Measurements from ENCODE around the gene MEF2D.

MEF2D gene

GRCh38 chr1:156478250-156478627 lies 22.3 kb downstream of the MEF2D start:
- Histone ChIP-seq H3K4me3 (ENCODE audit: low read depth, low read length) (no peak overlapping the region), H3K27me3 (ENCODE audit: insufficient read depth, low read depth, severe bottlenecking) (no peaks in the 10 kb centered on the region), H3K36me3 (peaks cover 100% of the 10 kb centered on the region), H3K27ac (no peak overlapping the region), H3K9me3 (ENCODE audit: severe bottlenecking) (no peaks in the 10 kb centered on the region)
- DNase-seq: no peak
- TF ChIP-seq, protein P1, sequence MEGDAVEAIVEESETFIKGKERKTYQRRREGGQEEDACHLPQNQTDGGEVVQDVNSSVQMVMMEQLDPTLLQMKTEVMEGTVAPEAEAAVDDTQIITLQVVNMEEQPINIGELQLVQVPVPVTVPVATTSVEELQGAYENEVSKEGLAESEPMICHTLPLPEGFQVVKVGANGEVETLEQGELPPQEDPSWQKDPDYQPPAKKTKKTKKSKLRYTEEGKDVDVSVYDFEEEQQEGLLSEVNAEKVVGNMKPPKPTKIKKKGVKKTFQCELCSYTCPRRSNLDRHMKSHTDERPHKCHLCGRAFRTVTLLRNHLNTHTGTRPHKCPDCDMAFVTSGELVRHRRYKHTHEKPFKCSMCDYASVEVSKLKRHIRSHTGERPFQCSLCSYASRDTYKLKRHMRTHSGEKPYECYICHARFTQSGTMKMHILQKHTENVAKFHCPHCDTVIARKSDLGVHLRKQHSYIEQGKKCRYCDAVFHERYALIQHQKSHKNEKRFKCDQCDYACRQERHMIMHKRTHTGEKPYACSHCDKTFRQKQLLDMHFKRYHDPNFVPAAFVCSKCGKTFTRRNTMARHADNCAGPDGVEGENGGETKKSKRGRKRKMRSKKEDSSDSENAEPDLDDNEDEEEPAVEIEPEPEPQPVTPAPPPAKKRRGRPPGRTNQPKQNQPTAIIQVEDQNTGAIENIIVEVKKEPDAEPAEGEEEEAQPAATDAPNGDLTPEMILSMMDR (IDR thresholded peaks at IDR 0.05; ENCODE audit: low read depth, low read length): no peak

DNA sequence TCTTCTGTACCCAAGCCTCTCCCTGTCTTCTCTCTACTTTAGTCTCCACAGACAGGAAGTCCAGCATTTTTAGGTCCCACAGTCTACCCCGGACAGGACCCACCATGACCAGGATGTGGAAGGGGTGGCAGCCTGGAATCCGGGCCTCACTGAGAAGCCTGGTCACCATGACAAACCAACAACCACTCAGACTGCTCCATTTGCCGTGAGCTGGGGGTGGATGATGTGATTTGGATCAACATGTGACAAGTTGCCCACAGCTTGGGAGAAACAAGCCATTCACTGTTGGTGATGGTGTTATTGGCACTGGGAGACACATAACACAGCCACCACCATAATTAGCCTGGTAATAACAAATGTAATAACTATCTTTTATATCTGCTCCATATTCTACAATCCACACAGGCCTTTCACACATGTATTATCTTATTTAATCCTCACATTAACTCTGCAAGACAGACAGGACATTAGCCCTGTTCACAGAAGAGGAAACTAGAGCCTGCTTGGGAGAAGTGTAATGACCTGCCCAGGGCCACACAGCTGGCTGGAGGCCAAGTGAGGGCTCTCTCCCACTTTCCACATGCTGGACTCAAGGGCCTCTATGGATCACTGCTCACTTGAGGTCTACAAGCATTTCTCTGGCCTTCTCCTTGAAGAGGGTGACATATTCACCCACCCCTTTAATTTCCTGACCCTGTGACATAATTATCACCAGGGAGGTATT lies 22.9 kb downstream of the MEF2D start:
- H3K27me3 ChIP-seq (ENCODE audit: insufficient read depth, low read depth, severe bottlenecking): no peaks in the 10 kb centered on the region
- H3K9me3 ChIP-seq (ENCODE audit: severe bottlenecking): no peaks in the 10 kb centered on the region
- peaks cover 100% of the 10 kb centered on the region for H3K36me3 ChIP-seq
- H3K4me3 ChIP-seq (ENCODE audit: low read depth, low read length): no peak overlapping the region
- TF ChIP-seq, protein P1 (IDR thresholded peaks at IDR 0.05; ENCODE audit: low read depth, low read length): no peak
- no peak for DNase-seq
- no peak overlapping the region for H3K27ac ChIP-seq

DNA sequence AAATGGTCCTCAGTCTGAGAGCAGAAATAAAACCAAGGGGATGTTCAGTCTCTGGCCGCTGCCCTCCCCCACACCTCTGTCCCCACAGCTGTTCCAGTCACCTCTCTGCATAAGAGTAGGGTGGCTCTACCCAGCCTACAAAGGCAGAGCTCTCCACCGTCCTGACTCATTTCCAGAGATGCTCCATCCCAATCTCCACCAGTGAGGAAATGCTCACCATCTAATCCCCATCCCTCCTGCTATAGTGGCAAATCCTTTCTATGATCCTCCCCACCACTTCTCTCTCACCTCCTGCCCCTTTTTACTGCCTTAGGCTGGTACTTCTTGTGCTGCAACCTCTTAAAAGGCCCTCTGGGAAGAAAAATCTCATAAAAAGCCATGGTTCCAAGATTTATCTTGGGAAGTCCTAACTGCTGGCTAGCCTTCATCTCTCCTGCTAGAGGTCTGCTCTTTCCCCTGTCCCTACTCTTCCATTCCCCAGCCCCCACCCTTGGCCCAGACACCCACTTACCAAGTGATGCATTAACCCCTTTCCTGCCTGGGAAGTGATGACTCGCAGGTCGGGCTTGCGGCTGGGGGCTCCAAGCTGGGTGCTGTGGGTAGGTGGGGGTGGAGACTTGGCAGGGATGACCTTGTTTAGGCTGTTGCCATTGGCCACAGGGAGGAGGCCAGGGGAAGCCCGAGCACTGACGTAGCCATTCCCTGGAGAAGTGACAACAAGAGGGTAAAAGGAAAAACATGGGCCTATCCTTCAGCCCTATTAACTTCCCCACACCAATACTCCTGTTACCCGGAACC lies 23.9 kb downstream of the MEF2D start:
- Histone ChIP-seq H3K27me3 (ENCODE audit: insufficient read depth, low read depth, severe bottlenecking) (no peaks in the 10 kb centered on the region), H3K36me3 (peaks cover 100% of the 10 kb centered on the region), H3K9me3 (ENCODE audit: severe bottlenecking) (no peaks in the 10 kb centered on the region), H3K4me3 (ENCODE audit: low read depth, low read length) (no peak overlapping the region), H3K27ac (no peak overlapping the region)
- TF ChIP-seq, protein P1 (IDR thresholded peaks at IDR 0.05; ENCODE audit: low read depth, low read length): no peak
- no peak for DNase-seq

DNA sequence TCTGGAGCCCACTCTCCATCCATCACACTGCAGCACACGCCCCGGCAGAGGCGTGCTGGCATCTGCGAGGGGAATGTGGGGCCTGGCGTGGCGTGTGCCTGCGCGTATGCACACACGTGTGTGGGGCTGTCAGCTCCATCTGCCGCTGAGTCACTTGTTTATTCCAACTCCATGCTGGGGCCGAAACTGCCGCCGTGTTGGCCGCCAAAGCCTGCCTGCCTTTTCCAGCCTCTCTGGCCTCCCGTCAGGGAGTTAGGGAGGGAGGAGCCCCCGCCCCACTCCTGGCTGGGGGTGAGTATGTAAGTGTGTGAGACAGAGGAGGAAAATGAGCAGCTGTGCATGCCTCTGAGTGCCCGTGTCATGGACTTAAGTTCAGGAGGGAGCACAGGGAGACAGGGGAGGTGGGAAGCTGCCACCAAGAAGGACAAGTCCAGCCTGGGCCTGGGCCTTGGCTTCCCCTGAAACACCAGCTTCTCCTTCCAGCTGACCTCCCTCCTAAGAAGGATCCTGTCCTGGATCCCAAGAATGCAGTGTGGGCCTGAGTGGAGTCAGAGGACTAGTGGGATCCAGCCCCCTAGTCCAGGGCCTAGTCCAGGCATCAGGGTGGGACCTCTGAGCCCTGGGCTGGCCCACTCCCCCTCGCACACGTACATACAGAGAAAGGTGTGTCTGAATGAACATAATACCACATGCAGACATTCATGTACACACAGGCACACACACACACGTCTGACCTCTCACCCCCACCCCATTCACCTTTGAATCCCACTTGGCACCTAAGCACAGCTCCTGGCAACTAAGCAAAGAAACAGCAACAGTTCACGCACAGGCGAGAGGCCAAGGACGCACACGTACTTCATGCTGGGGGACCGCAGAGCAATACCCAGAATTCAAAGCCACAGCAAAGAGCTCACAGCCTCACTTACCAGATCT lies 24.7 kb downstream of the MEF2D start:
- H3K9me3 ChIP-seq (ENCODE audit: severe bottlenecking): no peaks in the 10 kb centered on the region
- no peak overlapping the region for H3K4me3 ChIP-seq (ENCODE audit: low read depth, low read length)
- H3K27ac ChIP-seq: no peak overlapping the region
- TF ChIP-seq, protein P1 (IDR thresholded peaks at IDR 0.05; ENCODE audit: low read depth, low read length): no peak
- DNase-seq: no peak
- peaks cover 100% of the 10 kb centered on the region for H3K36me3 ChIP-seq
- H3K27me3 ChIP-seq (ENCODE audit: insufficient read depth, low read depth, severe bottlenecking): no peaks in the 10 kb centered on the region

- Histone ChIP-seq H3K9me3 (ENCODE audit: severe bottlenecking) (no peaks in the 10 kb centered on the region), H3K27ac (no peak overlapping the region), H3K36me3 (peaks cover 100% of the 10 kb centered on the region), H3K4me3 (ENCODE audit: low read depth, low read length) (no peak overlapping the region), H3K27me3 (ENCODE audit: insufficient read depth, low read depth, severe bottlenecking) (no peaks in the 10 kb centered on the region)
- DNase-seq: no peak
- TF ChIP-seq, protein P1 (IDR thresholded peaks at IDR 0.05; ENCODE audit: low read depth, low read length): no peak
Measured at GRCh38 chr1:156474966-156475365, 25.6 kb downstream of the MEF2D start.

Data from WERI-Rb-1 (cell line).